Left ventricle myocardium superior (tissue), 1 donor: ENCODE data around the gene LRMDA. TPM values are rescaled to one million over a fixed set of nuclear protein-coding genes. Genes with fewer than 3 reads are reported as not detected.
A peak's percentile ranks its signal among the peaks of the same experiment; 100 is the strongest.
"Not testable (repeated sequence)": the region's sequence is repeated elsewhere in the genome, so short reads cannot be mapped to it uniquely, and the experiment has no call there.

ENCODE experiments used
- ATAC-seq: fragments of 200-7000 bp; cut with Tn5 transposase; one replicate; pipeline ENCODE4 v1.9.1; 2020; ENCODE audit warnings: mild to moderate bottlenecking, moderate library complexity
- DNase-seq: peaks from one replicate; pipeline ENCODE4 v3.0.0-alpha.2; 2020
- intact Hi-C: fragments of 100-400 bp; cut with micrococcal nuclease; formaldehyde crosslinking; loops from one replicate; pipeline ENCODE4 v1.11.0; 2022
- total RNA-seq: library from RNA; stranded (reverse); fragmentation: NEBNext Ultra II Directional; extraction: Animal tissue kit (Norgen Biotek cat#: 25700); gene quantifications from one replicate; pipeline ENCODE4 v1.2.1, GENCODE V29; 2021
- donor health status: DM: no; HTN: yes; CAD: no; lungs with severe emphysema.

LRMDA gene
- total RNA-seq, 1 donor from 2014 or later, result 23.1 TPM

GRCh38 chr10:75589895-75590654, 158.7 kb downstream of the LRMDA start:
- no peak for ATAC-seq
- DNase-seq, result no peak
- intact Hi-C loops, result no loop called here

- intact Hi-C loops, result loop anchor here (2.0 kb wide), 1 partner anchor 19 kb away; no protein-coding TSS in a partner anchor
- ATAC-seq (peak; percentile 37), DNase-seq (no peak)
Measured at GRCh38 chr10:75592151-75592787, 160.8 kb downstream of the LRMDA start.

GRCh38 chr10:75592791-75593643, 161.6 kb downstream of the LRMDA start:
- ATAC-seq (peak; percentile 65), DNase-seq (no peak)
- intact Hi-C loops, result loop anchor here (2.0 kb wide), 1 partner anchor 20 kb away; no protein-coding TSS in a partner anchor

- intact Hi-C loops, result loop anchor here (2.0 kb wide), 1 partner anchor 21 kb away; no protein-coding TSS in a partner anchor
- ATAC-seq (no peak), DNase-seq (no peak)
Measured at GRCh38 chr10:75593692-75594556, 162.5 kb downstream of the LRMDA start.

GRCh38 chr10:75596930-75597620, 165.7 kb downstream of the LRMDA start:
- ATAC-seq (no peak), DNase-seq (no peak)
- intact Hi-C loops, result no loop called here

- ATAC-seq (no peak), DNase-seq (no peak)
- intact Hi-C loops, result no loop called here
Measured at GRCh38 chr10:75597773-75598440, 166.5 kb downstream of the LRMDA start.

- intact Hi-C loops, result no loop called here
- no peak for ATAC-seq
- no peak for DNase-seq
Measured at GRCh38 chr10:75598998-75599397, 167.6 kb downstream of the LRMDA start.

GRCh38 chr10:75599875-75600648, 168.6 kb downstream of the LRMDA start:
- no peak for ATAC-seq

GRCh38 chr10:75600833-75601232, 169.4 kb downstream of the LRMDA start:
- no peak for DNase-seq
- intact Hi-C loops, result no loop called here
- no peak for ATAC-seq

More at GRCh38 chr10:75599875-75600648, 168.6 kb downstream of the LRMDA start:
- intact Hi-C loops, result no loop called here
- no peak for DNase-seq

- ATAC-seq (no peak), DNase-seq (no peak)
- intact Hi-C loops, result no loop called here
Measured at GRCh38 chr10:75602341-75602740, 170.9 kb downstream of the LRMDA start.

GRCh38 chr10:75605096-75605495, 173.7 kb downstream of the LRMDA start:
- intact Hi-C loops, result no loop called here
- ATAC-seq (no peak), DNase-seq (no peak)

- ATAC-seq, DNase-seq, intact Hi-C loops: not testable (repeated sequence)
Measured at GRCh38 chr10:75605795-75606194, 174.4 kb downstream of the LRMDA start.

GRCh38 chr10:75606203-75606779, 174.9 kb downstream of the LRMDA start:
- ATAC-seq (peak; percentile 41), DNase-seq (no peak)
- intact Hi-C loops, result no loop called here

- ATAC-seq, result no peak
- intact Hi-C loops, result no loop called here
- no peak for DNase-seq
Measured at GRCh38 chr10:75607576-75607975, 176.2 kb downstream of the LRMDA start.

GRCh38 chr10:75610183-75610582, 178.8 kb downstream of the LRMDA start:
- intact Hi-C loops, result no loop called here
- ATAC-seq (no peak), DNase-seq (no peak)

- peak; percentile 8 for ATAC-seq
- no peak for DNase-seq
- intact Hi-C loops, result no loop called here
Measured at GRCh38 chr10:75611172-75611992, 180.0 kb downstream of the LRMDA start.
